HG03025 (cell line): ENCODE measurements around the gene ALDH6A1.
A peak's percentile ranks its signal among the peaks of the same experiment; 100 is the strongest.
"Not testable (repeated sequence)": the region's sequence is repeated elsewhere in the genome, so short reads cannot be mapped to it uniquely, and the experiment has no call there.

Source experiments
- ATAC-seq: cut with Tn5 transposase; IDR thresholded peaks from one replicate; pipeline ENCODE4 v1.9.1; 2021; ENCODE audit warnings: mild to moderate bottlenecking, moderate library complexity; ENCODE audit not compliant: unreplicated experiment, low FRiP score

ALDH6A1 gene

DNA sequence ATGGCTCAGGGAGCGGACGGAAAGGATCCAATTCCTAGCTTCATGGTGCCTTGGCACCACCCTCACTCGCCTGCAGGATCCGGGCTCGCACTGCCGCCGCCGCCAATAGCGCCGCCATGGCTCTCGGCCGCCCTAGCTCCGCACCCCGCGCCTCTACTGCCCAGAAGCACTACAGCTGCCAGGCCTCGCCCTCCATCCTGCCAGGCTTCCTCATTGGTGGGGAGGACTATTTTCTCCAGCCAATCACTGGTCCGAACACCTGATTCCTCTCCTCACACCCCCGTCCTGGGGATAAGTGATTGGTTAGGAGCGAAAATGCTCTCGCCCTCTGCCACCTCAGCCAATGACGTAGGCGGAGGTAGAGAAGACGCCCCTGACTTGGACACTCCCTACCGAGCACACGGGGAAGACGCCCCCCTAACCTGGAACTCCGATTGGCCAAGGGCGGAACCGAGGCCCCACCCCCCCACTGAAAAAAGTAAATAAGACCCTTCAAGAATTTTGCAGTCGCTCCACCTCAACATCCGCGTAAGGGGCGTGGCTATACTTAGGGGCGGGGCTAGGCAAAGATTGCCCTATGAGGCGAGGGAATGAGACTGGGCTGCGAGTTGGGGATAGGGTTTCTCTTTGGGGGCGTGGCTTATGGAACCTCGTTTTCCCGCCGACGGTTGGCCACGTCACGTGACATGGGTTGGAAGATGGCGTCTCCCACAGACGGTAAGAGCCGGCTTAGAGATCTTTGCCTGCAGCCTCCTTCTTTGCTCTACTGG is at the start of gene ALDH6A1, which contains the start of gene LIN52:
Gene ALDH6A1 (minus strand): TSS at position 177 of the 770 bp plus-strand sequence. CDS start 59 bp downstream, at position 118.
Gene LIN52 (plus strand): TSS at position 680 of the 770 bp plus-strand sequence. CDS start 19 bp downstream, at position 699.
- peak; percentile 87 for ATAC-seq

DNA sequence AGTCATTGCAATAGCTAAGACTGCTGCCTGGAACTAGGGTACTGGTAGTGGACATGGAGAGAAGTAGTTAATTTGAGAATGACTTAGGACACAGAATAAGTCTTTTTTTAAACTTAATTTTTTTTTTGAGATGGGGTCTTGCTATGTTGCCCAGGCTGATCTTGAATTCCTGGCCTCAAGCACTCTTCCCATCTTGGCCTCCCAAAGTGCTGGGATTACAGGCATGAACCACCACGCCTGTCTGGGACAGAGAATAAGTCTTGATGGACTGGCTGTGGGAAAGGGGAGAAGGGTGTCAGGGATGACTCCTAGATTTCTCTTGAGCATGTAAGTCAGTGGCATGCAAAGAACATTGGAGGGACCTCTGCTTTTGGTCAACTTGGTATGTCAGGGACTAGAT is 43.4 kb upstream of the ALDH6A1 start:
- no peak for ATAC-seq

DNA sequence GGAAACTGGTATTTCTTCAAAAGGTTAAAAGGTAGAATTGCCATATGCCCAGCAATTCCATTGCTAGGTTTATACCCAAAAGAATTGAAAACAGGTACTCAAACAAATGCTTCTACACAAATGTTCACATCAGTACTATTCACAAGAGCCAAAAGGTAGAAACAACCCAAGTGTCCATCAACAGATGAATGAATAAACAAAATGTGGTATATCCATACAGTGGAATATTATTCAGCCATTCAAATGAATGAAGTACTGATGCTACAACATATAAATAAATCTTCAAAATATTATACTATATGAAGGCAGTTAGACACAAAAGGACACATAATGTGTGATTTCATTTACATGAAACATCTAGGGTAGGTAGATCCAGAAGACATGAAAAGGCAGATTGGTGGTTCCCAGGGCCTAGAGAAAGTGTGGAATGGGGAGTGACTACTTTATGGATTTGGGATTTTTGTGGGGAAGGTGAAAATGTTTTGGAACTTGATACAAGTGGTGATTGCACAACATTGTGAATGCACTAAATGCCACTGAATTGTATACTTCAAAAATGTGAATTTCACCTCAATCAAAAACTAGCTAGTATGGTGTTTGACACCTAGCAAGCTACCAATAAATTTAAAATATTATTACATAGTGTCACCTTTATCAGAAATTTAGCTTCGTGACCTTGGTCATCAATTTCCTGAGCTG is 42.2 kb upstream of the ALDH6A1 start:
- ATAC-seq, result no peak

DNA sequence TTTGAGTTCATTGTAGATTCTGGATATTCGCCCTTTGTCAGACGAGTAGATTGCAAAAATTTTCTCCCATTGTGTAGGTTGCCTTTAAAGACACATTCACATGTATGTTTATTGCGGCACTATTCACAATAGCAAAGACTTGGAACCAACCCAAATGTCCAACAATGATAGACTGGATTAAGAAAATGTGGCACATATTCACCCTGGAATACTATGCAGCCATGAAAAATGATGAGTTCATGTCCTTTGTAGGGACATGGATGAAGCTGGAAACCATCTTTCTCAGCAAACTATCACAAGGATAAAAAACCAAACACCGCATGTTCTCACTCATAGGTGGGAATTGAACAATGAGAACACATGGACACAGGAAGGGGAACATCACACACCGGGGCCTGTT is 41.2 kb upstream of the ALDH6A1 start:
- not testable (repeated sequence) for ATAC-seq

DNA sequence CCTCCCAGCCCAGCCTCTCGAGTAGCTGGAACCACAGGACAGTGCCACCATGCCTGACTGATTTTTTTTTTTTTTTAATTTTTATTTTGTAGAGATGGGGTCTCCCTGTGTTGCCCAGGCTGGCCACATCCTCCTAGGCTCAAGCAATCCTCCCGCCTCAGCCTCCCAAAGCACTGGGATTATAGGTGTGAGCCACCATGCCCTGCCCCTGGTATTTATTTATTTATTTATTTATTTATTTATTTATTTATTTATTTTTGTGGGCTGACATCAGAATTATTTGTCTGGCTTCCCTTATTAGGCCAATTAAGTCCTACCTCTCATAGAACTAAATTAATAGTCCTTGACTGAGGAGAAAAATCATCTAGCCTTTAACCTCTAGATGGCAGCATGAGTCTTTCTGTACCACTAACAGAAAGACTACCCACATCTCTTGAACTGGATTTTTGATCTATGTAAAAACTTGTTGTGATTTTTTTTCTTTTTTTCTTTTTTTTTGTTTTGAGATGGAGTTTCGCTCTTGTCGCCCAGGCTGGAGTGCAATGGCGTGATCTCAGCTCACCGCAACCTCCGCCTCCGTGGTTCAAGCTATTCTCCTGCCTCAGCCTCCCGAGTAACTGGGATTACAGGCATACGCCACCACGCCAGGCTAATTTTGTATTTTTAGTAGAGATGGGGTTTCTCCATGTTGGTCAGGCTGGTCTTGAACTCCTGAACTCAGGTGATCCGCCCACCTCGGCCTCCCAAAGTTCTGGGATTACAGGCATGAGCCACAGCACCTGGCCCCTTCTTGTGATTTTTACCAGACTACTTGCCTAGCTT is 27.4 kb upstream of the ALDH6A1 start:
- ATAC-seq, result not testable (repeated sequence)

DNA sequence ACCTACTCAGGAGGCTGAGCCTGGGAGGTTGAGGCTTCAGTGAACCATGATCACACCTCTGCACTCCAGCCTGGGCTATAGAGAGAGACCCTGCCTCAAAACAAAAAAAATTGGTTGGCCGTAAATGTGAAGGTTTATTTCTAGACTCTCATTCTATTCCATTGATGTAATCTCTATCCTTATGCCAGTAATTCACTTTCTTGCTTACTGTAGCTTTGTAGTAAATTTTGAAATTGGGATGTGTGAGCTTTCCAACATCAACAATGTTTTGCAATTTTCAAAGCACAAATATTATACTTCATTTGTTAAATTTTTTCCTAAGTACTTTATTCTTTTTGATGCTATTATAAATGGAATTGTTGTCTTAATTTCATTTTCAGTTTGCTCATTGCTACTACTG is 25.1 kb upstream of the ALDH6A1 start:
- no peak for ATAC-seq

DNA sequence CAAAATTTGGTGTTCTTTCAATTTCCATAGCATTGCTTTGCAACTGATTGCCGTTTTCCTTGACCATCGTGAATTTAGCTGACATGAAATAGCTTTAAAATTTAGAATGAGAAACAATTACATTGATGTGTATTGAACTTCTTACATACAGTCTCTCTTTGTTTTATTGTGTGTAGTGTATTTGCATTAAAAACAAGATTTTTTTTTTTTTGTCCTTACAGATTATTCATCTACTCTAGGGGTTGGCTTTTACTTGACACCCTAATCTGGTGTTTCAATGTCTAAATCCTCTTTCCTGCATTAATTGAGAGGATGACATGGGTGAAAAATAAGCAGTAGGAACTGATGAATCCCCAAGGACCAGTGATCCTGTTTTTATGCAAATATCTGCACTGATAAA is 21.1 kb upstream of the ALDH6A1 start:
- ATAC-seq, result no peak

DNA sequence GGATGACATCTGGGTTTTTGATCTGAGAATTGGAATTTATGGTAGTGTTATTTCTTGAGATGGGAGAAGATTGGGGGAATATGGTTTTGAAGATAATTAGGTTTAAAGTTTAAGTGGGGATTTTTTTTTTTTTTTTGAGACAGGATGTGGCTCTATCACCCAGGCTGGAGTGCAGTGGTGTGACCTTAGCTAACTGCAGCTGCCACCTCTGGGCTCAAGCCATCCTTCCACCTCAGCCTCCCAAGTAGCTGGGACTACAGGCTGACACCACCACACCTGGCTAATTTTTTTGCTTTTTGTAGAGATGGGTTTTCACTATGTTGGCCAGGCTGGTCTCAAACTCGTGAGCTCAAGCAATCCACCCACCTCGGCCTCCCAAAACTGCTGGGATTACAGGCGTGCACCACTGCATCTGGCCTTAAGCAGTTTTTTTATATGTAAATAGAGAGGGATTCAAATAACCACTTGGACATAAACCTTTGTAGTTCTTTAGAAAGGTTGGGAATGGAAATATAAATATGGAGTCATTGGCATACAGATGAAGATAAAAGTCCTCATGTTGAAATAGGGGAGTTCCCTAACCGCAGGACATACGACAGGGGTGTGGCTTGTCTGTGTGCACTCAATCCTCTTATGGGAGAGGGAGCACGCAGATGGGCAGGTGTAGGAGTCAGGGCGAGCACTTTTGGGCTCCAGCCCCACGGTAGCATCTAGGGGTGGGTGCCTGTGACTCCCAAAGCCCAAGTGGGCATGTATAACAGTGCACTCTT is 5.2 kb upstream of the ALDH6A1 start:
- ATAC-seq, result no peak

DNA sequence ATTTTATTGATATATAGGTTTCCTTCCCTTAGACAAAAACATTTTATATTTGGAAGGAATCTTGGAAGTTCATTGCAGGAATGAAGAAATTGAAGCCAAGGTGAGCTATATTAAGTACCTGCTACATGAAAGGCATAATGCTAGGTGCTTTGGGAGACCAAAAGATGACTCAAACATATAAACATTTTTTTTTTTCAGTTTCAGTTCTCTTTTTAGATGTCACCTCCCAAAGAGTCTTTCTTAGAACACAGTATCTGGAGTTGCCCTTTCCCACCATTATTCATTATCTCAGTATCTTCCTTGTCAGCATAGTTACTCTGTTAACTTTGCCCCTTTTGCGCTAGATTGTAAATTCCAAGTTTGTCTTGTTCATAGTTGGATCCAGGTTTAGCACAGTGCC is 1.6 kb upstream of the ALDH6A1 start:
- ATAC-seq, result no peak

DNA sequence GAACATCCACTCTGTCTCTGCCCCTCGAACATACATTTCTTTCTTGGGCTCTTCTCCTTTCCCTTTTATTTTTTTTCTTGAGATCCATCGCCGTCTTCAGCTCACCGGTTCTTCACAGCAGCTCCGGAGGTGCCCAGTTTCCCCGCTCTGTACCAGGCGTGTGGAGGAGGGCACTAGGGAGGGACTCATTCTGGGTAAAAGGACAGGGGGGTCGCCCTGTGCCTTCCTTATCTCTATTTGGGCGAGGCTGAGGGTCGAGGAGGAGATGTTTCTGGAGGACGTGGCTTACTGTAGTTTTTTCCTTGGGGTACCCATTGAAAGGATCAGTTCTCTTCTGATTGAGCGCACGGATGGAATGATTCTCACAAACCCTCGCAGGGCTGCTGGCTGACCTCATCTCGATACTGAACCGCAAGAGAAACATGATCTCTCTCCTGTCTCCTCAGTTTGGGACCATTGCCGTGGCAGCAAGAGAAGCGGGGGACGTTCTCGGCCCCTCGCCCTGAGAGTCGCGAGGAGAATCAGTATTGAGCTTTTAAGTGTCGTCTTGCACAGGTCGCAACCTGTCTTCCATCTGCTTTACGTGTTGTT is 889 bp upstream of the ALDH6A1 start:
- ATAC-seq, result peak; percentile 3

DNA sequence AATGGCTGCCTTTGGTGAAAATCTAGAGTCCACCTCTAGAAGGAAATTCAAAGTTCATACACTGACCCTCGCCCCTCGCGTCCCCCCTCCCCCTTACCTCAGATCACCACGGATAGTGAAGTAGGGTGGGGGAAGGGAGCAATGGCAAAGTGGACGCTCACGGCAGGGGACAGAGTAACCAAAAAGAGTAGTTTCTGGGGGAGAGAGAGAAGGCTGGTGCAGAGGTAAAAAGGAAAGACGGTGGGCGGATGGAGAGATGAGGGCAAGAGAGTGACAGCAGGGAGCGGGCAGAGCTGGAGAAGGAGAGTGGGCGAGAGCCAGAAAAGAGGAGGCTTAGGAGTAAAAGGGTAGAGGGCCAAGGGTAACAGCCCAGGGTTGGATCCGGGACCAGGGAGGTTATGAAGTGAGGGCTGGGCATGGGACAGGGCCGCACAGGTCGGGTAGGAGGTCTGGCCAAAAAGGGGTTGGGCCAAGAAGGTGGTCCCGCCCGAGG is 423 bp downstream of the ALDH6A1 start:
- no peak for ATAC-seq

DNA sequence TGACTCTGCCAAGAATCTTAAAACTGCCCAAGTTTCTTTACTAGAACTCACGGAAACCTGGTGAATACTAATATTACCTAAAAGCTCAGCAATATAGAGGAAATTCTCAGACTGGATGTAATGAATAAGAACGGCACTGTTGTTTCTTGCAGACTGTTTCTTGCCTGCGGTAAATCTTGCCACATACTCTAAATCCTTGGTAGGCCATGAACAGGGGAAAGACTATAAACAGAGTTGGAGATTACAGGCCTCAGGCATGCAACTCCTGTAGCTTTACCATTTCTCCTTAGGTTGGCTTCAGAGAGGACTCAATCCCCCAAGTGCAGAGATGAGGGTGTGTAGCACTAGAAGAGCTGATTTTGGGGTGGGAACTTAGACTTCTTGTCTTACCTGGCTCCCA is 1.1 kb downstream of the ALDH6A1 start:
- ATAC-seq, result no peak

DNA sequence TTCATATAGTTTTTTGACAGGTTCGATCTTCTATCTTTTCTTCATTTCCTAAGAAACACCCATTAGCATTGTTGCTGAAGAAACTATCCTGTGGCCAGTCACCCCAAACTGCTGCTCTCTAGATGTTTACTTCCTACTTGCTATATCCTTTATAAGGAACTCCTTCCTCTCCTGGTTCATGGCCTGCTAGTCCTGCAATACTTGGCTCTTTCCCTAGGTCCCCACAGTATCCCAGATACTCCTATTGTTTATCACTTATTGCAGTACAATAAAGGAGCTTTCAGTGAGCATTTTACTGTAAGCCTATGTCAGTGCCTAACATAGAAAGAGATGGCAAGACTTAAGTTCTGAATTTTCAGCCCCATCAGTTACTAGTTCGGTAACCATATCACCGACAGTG is 2.8 kb downstream of the ALDH6A1 start:
- no peak for ATAC-seq

DNA sequence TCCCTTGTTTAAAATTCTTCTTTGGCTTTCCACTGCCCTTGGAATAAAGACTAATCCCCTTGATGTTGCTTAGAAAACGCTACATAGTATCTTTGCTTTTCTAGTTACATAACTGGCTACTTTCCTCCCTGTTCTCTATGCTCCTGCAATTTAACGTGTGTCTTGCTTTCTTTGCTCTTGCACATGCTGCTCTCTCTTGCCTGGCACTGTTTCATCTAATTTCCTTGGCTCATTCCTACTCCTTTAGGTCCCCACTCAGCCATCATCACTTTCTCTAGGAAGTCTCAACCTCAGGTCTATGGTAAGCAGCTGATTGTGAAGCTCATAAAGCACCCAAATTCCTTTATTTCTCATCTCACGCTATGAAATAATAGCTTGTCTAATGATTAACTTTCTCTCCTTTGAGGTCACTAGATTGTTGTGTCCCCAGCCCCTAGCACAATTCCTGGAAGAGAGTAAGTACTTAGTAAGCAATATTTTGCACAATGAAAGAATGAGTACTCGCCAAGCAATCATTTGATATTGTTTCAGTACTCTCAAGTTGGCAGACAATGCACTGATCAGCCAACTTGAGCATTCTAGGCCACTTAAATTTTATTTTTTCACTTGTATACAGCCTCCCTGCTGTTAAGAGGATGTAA is 3.3 kb downstream of the ALDH6A1 start:
- ATAC-seq, result no peak

DNA sequence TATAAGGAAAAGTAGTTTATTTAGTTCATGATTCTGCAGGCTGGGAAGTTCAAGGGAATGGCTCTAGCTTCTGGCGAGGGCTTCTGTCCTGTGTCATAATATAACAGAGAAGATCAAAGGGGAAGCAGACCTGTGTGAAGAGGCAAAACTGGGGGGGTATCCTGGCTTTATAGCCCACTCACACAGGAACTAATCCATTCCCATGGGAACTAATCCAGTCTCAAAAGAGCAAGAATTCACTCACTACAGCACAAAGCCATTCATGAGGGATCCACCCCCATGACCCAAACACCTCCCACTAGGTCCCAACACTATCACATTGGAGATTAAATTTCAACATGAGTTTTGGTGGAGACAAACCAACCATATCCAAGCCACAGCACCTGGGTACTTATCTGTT is 6.9 kb downstream of the ALDH6A1 start:
- ATAC-seq, result no peak

DNA sequence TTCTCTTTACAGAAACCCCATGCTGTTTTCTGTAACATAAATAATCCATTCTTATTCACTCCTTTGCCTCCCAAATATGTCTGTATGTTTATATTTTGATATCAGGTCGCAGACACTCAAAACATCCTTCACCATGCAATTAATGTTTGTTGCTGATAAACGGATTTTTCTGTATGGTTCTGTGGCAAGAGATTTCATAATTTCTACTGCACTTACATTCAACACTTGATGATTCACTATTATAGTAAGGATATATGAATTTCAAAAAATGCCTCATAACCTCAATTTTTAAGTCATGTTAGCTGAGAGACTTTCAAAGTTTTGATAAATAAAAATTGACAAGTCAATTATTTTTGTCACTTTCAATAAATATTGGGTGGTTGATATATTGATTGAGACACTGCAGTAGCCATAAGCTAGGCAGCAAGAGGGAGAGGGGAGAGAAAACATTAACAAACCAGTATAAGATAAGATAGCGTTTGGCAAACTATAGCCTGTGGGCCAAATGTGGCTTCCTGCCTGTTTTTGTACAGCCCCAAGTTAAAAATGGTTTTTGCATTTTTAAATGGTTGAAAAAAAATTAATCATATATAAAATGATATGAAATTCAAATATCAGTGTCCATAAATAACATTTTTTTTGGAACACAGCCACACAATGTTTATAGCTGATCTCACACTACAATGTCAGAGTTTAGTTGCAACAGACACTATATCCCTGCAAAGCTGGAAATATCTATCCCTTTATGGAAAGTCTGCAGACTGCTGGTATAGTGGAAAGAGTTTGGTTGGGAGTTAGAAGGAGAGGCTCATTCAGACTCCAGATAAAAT is 18.3 kb downstream of the ALDH6A1 start:
- ATAC-seq, result no peak

DNA sequence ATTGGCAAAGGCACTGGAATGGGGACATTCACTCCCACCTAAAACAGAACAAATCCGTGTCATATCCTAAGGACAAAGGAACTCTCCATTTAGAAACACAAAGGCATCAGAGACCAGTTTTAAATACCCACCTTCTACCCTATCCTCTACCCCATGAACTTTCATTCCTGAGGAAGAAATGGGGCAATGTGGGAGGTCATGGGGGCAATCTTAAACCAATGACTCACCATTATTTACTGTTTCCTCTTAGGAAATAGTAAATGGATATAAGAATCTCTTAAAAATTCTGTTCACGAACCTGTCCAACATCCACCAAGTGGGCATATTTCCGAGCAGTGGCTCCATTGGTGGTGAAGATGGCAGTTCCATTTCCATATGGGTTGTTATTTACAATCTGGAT is 19.4 kb downstream of the ALDH6A1 start:
- ATAC-seq, result no peak

DNA sequence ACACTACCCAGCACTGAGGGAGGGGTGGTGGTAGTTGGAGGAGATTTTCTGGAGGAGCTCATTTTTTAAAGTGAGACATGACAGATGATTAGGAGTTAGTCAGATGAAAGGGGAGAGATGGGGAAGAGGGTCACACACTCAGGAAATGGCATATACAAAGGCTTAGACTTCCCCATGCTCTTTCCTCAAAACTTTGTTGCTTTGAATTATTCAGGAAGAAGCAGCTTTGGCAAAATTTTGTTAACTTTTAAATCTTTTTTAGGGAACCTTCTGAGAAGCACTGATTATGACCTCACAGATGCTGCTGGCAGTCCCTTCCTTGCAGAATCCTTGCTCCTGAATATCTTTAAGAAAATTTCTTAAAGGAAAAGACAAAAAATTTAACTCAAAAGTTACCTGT is 19.8 kb downstream of the ALDH6A1 start:
- ATAC-seq, result no peak

DNA sequence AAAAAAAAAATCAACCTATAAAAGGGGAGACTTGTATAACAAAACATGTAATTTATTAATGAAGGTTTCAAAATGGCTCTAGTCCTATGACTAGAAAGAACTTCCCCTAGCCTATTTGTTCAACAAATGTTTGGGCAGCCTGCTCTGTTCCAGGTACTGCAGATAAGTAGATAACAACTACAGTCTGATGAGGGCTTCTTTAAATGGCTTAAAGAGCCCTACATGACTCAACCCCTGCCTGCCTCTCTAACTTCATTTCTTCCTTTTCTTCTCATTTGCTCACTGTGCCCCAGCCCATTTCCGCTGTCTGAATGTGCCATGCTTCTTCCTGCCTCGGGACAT is 21.5 kb downstream of the ALDH6A1 start:
- no peak for ATAC-seq
